A549 (cell line): Measurements from ENCODE around the gene CHTF8. TPM values are rescaled to one million over a fixed set of nuclear protein-coding genes. Genes with fewer than 3 reads are reported as not detected.
A peak's percentile ranks its signal among the peaks of the same experiment; 100 is the strongest.

Experiments
- ATAC-seq, 2 experiments: fragments of 200-7000 bp in 1 of 2; fragments of >200 bp in 1 of 2; cut with Nextera tagmentation in 1 of 2; cut with Tn5 transposase in 1 of 2; 3 replicates each; pipeline versions ENCODE4 v1.8.0 to v1.9.1; 2018 to 2020; ENCODE audit warnings: mild to moderate bottlenecking in 1 of 2, moderate library complexity in 1 of 2
- CTCF ChIA-PET: fragments of 300-600 bp; sonication (Branson Sonifier 250); formaldehyde crosslinking; extraction: SDS; loops from one replicate; lab custom pipeline; 2021; ENCODE audit warnings: antibody characterized with exemption, inconsistent platforms; lab: Yijun Ruan, JAX
- POLR2A ChIA-PET: fragments of 350-600 bp; formaldehyde crosslinking; extraction: SDS; loops from one replicate; lab custom pipeline; 2021; ENCODE audit warnings: antibody characterized with exemption, inconsistent platforms; lab: Yijun Ruan, JAX
- DNase-seq, 2 experiments: peaks; one replicate each; pipeline versions ENCODE4 v3.0.0 to v3.0.0-alpha.2; 2011 to 2016; ENCODE audit warnings: low read depth in 1 of 2, low spot score in 1 of 2
- FAIRE-seq: peaks from 2 replicates; lab custom pipeline; 2011; peaks lifted over from hg19 to GRCh38; lab: Jason Lieb, UNC
- H3K27ac ChIP-seq, 2 experiments: fragments of >200 bp; sonication (Bioruptor Twin); formaldehyde crosslinking; 3 replicates each; pipeline ENCODE4 v1.5.1; 2016 to 2017
- H3K4me1 ChIP-seq: fragments of >200 bp; sonication (Bioruptor Twin); formaldehyde crosslinking; 3 replicates; pipeline ENCODE4 v1.6.1; 2016
- H3K4me2 ChIP-seq: fragments of >200 bp; sonication (Bioruptor Twin); formaldehyde crosslinking; 3 replicates; pipeline ENCODE4 v1.6.1; 2016
- H3K4me3 ChIP-seq: fragments of >200 bp; sonication (Bioruptor Twin); formaldehyde crosslinking; 3 replicates; pipeline ENCODE4 v1.5.1; 2016
- H3K9me3 ChIP-seq: fragments of >200 bp; sonication (Bioruptor Twin); formaldehyde crosslinking; 3 replicates; pipeline ENCODE4 v1.6.1; 2016
- CBX2 ChIP-seq: fragments of 200-600 bp; sonication (generic); IDR thresholded peaks from 2 replicates; pipeline ENCODE4 v1.6.1; 2016; ENCODE audit warnings: low read depth, mild to moderate bottlenecking, borderline replicate concordance
- CBX8 ChIP-seq: fragments of 200-600 bp; sonication (generic); IDR thresholded peaks from 2 replicates; pipeline ENCODE4 v1.6.1; 2016
- CEBPB ChIP-seq, 2 experiments: fragments of >200 bp in 1 of 2; sonication (Bioruptor Twin) in 1 of 2; formaldehyde crosslinking in 1 of 2; IDR thresholded peaks; 2 replicates each; pipeline ENCODE4 v1.6.1; 2012 to 2016
- FOSB ChIP-seq: fragments of 250-450 bp; sonication (Bioruptor Pico); IDR thresholded peaks from 2 replicates; pipeline ENCODE4 v1.5.0; 2020; ENCODE audit warnings: mild to moderate bottlenecking, moderate library complexity
- FOSL2 ChIP-seq, 2 experiments: fragments of 450-650 bp in 1 of 2; fragments of >200 bp in 1 of 2; sonication (Bioruptor Twin) in 1 of 2; formaldehyde crosslinking; IDR thresholded peaks; 2 replicates each; pipeline versions ENCODE4 v1.5.0 to v1.6.1; 2016 to 2020; ENCODE audit warnings: mild to moderate bottlenecking in 1 of 2, moderate library complexity in 1 of 2
- GATA3 ChIP-seq: IDR thresholded peaks from 2 replicates; pipeline ENCODE4 v1.6.1; 2012; ENCODE audit warnings: borderline replicate concordance
- HOXB13 ChIP-seq: fragments of 250-450 bp; sonication (Bioruptor Pico); IDR thresholded peaks from 2 replicates; pipeline ENCODE4 v1.5.0; 2020; ENCODE audit warnings: low read depth, mild to moderate bottlenecking, moderate library complexity
- HOXB5 ChIP-seq: fragments of 250-450 bp; sonication (Bioruptor Pico); IDR thresholded peaks from 2 replicates; pipeline ENCODE4 v1.5.0; 2020; ENCODE audit warnings: mild to moderate bottlenecking, moderate library complexity
- JUN ChIP-seq, 2 experiments: fragments of >200 bp; sonication (Bioruptor Twin); formaldehyde crosslinking; IDR thresholded peaks; 2 replicates in 1 of 2; 3 replicates in 1 of 2; pipeline ENCODE4 v1.6.1; 2016 to 2017
- JUNB ChIP-seq: fragments of >200 bp; sonication (Bioruptor Twin); formaldehyde crosslinking; IDR thresholded peaks from 2 replicates; pipeline ENCODE4 v1.6.1; 2016
- KDM1A ChIP-seq: fragments of 200-600 bp; sonication (generic); IDR thresholded peaks from 2 replicates; pipeline ENCODE4 v1.6.1; 2016; ENCODE audit warnings: low read depth, mild to moderate bottlenecking
- MAX ChIP-seq: IDR thresholded peaks from 2 replicates; pipeline ENCODE4 v1.6.1; 2012
- MAZ ChIP-seq: fragments of 150-350 bp; IDR thresholded peaks from 2 replicates; pipeline ENCODE4 v1.6.1; 2014; ENCODE audit warnings: antibody characterized with exemption, low read depth, low read length, borderline replicate concordance
- NPAS2 ChIP-seq: fragments of 250-450 bp; sonication (Bioruptor Pico); IDR thresholded peaks from 2 replicates; pipeline ENCODE4 v1.8.0; 2022; ENCODE audit warnings: mild to moderate bottlenecking, moderate library complexity, borderline replicate concordance
- PBX3 ChIP-seq: IDR thresholded peaks from 2 replicates; pipeline ENCODE4 v1.6.1; 2012
- RFX5 ChIP-seq: fragments of 450-650 bp; IDR thresholded peaks from 2 replicates; pipeline ENCODE4 v1.7.1; 2014; ENCODE audit warnings: antibody characterized with exemption, mild to moderate bottlenecking, moderate library complexity
- RNF2 ChIP-seq: fragments of 200-600 bp; sonication (generic); IDR thresholded peaks from 2 replicates; pipeline ENCODE4 v1.6.1; 2016; ENCODE audit warnings: low read depth, mild to moderate bottlenecking, antibody characterized with exemption, moderate library complexity, borderline replicate concordance
- SMC3 ChIP-seq: fragments of >200 bp; sonication (Bioruptor Twin); formaldehyde crosslinking; IDR thresholded peaks from 3 replicates; pipeline ENCODE4 v1.6.1; 2018; ENCODE audit warnings: inconsistent platforms
- SREBF2 ChIP-seq: fragments of 450-650 bp; IDR thresholded peaks from 2 replicates; pipeline ENCODE4 v1.6.1; 2014; ENCODE audit warnings: mild to moderate bottlenecking, moderate library complexity
- USF2 ChIP-seq: fragments of 450-650 bp; IDR thresholded peaks from 2 replicates; pipeline ENCODE4 v1.6.1; 2014; ENCODE audit warnings: antibody characterized with exemption
- ZFP36 ChIP-seq: fragments of 450-650 bp; IDR thresholded peaks from 2 replicates; pipeline ENCODE4 v1.6.1; 2014; ENCODE audit warnings: borderline replicate concordance; ENCODE audit not compliant: partially characterized antibody
- WGBS: methylation state at CpG from one replicate; pipeline ENCODE4 v1.1.6; 2017; ENCODE audit errors: missing lambda C conversion rate; 5-methylcytosine and 5-hydroxymethylcytosine counted together
- polyA plus RNA-seq, 4 experiments: library from polyadenylated mRNA; depleted of rRNA in 3 of 4; stranded (reverse); fragments of >200 nt; fragmentation: RNase III in 1 of 4; extraction: RNeasy Plus Mini Kit Qiagen cat#74134 plus additional on column Dnase treatment in 1 of 4; gene quantifications; 2 replicates in 3 of 4; 3 replicates in 1 of 4; pipeline ENCODE4 v1.2.3, GENCODE V29; 2011 to 2017

CHTF8 gene
- polyA plus RNA-seq, 2 of the 4 experiments (the other 2 are of a cell fraction) = 78.7 to 81.6 TPM

- TF ChIP-seq GATA3 = no peak
- TF ChIP-seq, all 56 proteins: peak for 0
Measured at GRCh38 chr16:69093974-69094373, 38.4 kb downstream of the CHTF8 start (continued).

- DNase-seq (peak in 1 of 2 experiments; percentile 35), ATAC-seq (peak; percentile 90 to 93), FAIRE-seq (no peak)
- no peak overlapping the region for H3K4me3 ChIP-seq
- CTCF ChIA-PET = interaction anchor here (0.7 to 4.6 kb wide), 8 partner anchors 15 to 246 kb away, joined by 3 to 24 read pairs (median 4); partner anchors contain the start of genes HAS3 and TANGO6
- H3K4me2 ChIP-seq = peak overlapping the region; percentile 59
- H3K4me1 ChIP-seq = peaks cover 19% of the 10 kb centered on the region
- 47% methylated on average over 16 of the region's 16 CpGs for WGBS
- no peak for TF ChIP-seq MAZ
- TF ChIP-seq FOSB = no peak
- TF ChIP-seq HOXB13 = 0 out of 2 replicates have a peak, but pooled peaks have one; percentile 9
- no peak for TF ChIP-seq HOXB5 (CRISPR knock-in tag)
- no peak for TF ChIP-seq SMC3
- TF ChIP-seq MAX = peak; percentile 63
- TF ChIP-seq GATA3 = no peak
- TF ChIP-seq RFX5 = no peak
- no peak for TF ChIP-seq FOSL2 (IDR thresholded peaks at IDR 0.05)
- peak; percentile 32; the same call in 1 of the 2 replicates for TF ChIP-seq FOSL2 (CRISPR knock-in tag; IDR thresholded peaks at IDR 0.05)
- 0 out of 4 replicates have a peak, but pooled peaks of 1 of the 2 experiments have one; percentile 30 for TF ChIP-seq CEBPB (IDR thresholded peaks at IDR 0.05)
- H3K9me3 ChIP-seq = no peaks in the 10 kb centered on the region
- H3K27ac ChIP-seq = peak overlapping the region; percentile 55 to 78
- POLR2A ChIA-PET = interaction anchor here (0.6 to 1.2 kb wide), 3 partner anchors 15 to 31 kb away, joined by 3 to 4 read pairs (median 3); no protein-coding TSS in a partner anchor
Measured at GRCh38 chr16:69089091-69089910, 43.1 kb downstream of the CHTF8 start.

GRCh38 chr16:69088684-69089083 is 43.7 kb downstream of the CHTF8 start:
- CTCF ChIA-PET = interaction anchor here (1.6 to 4.6 kb wide), 3 partner anchors 15 to 169 kb away, joined by 5 to 24 read pairs (median 8); partner anchors contain the start of gene HAS3
- TF ChIP-seq NPAS2 (CRISPR knock-in tag) = no peak
- no peak for TF ChIP-seq SREBF2
- TF ChIP-seq CBX8 = no peak
- TF ChIP-seq JUN (IDR thresholded peaks at IDR 0.05) = no peak
- no peak for TF ChIP-seq KDM1A
- no peak for TF ChIP-seq CBX2
- TF ChIP-seq RNF2 = no peak
- TF ChIP-seq PBX3 = no peak
- no peak for TF ChIP-seq ZFP36
- TF ChIP-seq JUNB = no peak
- no peak for TF ChIP-seq USF2
- H3K4me2 ChIP-seq = peak overlapping the region; percentile 59
- peaks cover 19% of the 10 kb centered on the region for H3K4me1 ChIP-seq
- POLR2A ChIA-PET = interaction anchor here (0.6 to 1.2 kb wide), 2 partner anchors 16 to 31 kb away, joined by 3 to 4 read pairs; no protein-coding TSS in a partner anchor
- peak overlapping the region; percentile 55 to 78; a peak in 5 of 6 replicates for H3K27ac ChIP-seq
- no peaks in the 10 kb centered on the region for H3K9me3 ChIP-seq
- FAIRE-seq (no peak), DNase-seq (no peak), ATAC-seq (no peak)
- no peak overlapping the region for H3K4me3 ChIP-seq
- WGBS = 71% methylated on average over 4 of the region's 4 CpGs
